K562 (cell line): ENCODE data around the gene ZSWIM9. TPM values are rescaled to one million over a fixed set of nuclear protein-coding genes. Genes with fewer than 3 reads are reported as not detected.

Source experiments
- GABPB2 ChIP-seq: fragments of 250-450 bp; sonication (Bioruptor Pico); conservative IDR thresholded peaks from 2 replicates; pipeline ENCODE4 v1.5.1; 2021; ENCODE audit warnings: mild to moderate bottlenecking
- KDM4B ChIP-seq, 2 experiments: fragments of 450-650 bp in 1 of 2; sonication (generic) in 1 of 2; IDR thresholded peaks; 2 replicates each; pipeline ENCODE4 v1.6.1; 2016 to 2017; ENCODE audit warnings: borderline replicate concordance in 2 of 2, antibody characterized with exemption in 1 of 2, low read depth in 1 of 2, mild to moderate bottlenecking in 1 of 2
- ZBTB9 ChIP-seq: fragments of 450-650 bp; formaldehyde crosslinking; IDR thresholded peaks from 2 replicates; pipeline ENCODE4 v1.4.0; 2020; ENCODE audit warnings: mild to moderate bottlenecking, moderate library complexity
- ZNF3 ChIP-seq: fragments of 250-450 bp; sonication (Bioruptor Pico); IDR thresholded peaks from 2 replicates; pipeline ENCODE4 v1.5.0; 2021; ENCODE audit warnings: mild to moderate bottlenecking, moderate library complexity
- ZNF318 ChIP-seq, 2 experiments: fragments of 450-650 bp; IDR thresholded peaks; 2 replicates each; pipeline ENCODE4 v1.6.1; 2016; ENCODE audit warnings: mild to moderate bottlenecking in 2 of 2, borderline replicate concordance in 1 of 2, low read depth in 1 of 2, moderate library complexity in 1 of 2
- ZNF668 ChIP-seq: fragments of 250-450 bp; sonication (Bioruptor Pico); IDR thresholded peaks from 2 replicates; pipeline ENCODE4 v1.8.0; 2022; ENCODE audit warnings: mild to moderate bottlenecking, inconsistent platforms
- ZNF75A ChIP-seq: fragments of 450-650 bp; formaldehyde crosslinking; IDR thresholded peaks from 2 replicates; pipeline ENCODE4 v1.4.0; 2020; ENCODE audit warnings: mild to moderate bottlenecking
- polyA plus RNA-seq, 8 experiments: library from polyadenylated mRNA; depleted of rRNA in 4 of 8; stranded (reverse) in 5 of 8; unstranded in 3 of 8; fragments of >200 nt; fragmentation: Nextera tagmentation in 2 of 8; fragmentation: Illumina TruSeq in 1 of 8; extraction: Ambion mirVana in 2 of 8; extraction: Trizol in 1 of 8; gene quantifications; 2 replicates each; pipeline versions ENCODE4 v1.2.1 to v1.2.3, GENCODE V29; 2011 to 2014; ENCODE audit warnings: inconsistent platforms in 1 of 8, missing spikeins in 1 of 8
- total RNA-seq, 7 experiments: library from RNA; depleted of rRNA in 6 of 7; stranded (reverse); fragments of >200 nt in 6 of 7; fragmentation: Illumina TruSeq in 2 of 7; extraction: Trizol in 2 of 7; gene quantifications; 2 replicates each; pipeline versions ENCODE4 v1.2.1 to v1.2.3, GENCODE V29; 2011 to 2021; ENCODE audit warnings: low replicate concordance in 1 of 7

ZSWIM9 gene
- total and polyA plus RNA-seq, 9 of the 15 experiments (the other 6 are each of a cell fraction or from before 2014, with no cell fraction given): 0.04 to 1.4 (median 0.34) TPM; not detected in 1

- no peak for TF ChIP-seq ZBTB9 (CRISPR knock-in tag)
- TF ChIP-seq ZNF318 (IDR thresholded peaks at IDR 0.05; ENCODE audit: borderline replicate concordance in 1 of 2, low read depth in 1 of 2): no peak
- TF ChIP-seq ZNF668 (CRISPR knock-in tag): no peak
- TF ChIP-seq ZNF3 (CRISPR knock-in tag): no peak
- TF ChIP-seq GABPB2: no peak
- TF ChIP-seq ZNF75A (CRISPR knock-in tag): no peak
- TF ChIP-seq KDM4B (IDR thresholded peaks at IDR 0.05; ENCODE audit: borderline replicate concordance in 2 of 2, low read depth in 1 of 2): no peak
Observed at GRCh38 chr19:48121909-48122371, 48.5 kb upstream of the ZSWIM9 start (continued).
